Measurements from ENCODE around the gene RMND5B.

DNA sequence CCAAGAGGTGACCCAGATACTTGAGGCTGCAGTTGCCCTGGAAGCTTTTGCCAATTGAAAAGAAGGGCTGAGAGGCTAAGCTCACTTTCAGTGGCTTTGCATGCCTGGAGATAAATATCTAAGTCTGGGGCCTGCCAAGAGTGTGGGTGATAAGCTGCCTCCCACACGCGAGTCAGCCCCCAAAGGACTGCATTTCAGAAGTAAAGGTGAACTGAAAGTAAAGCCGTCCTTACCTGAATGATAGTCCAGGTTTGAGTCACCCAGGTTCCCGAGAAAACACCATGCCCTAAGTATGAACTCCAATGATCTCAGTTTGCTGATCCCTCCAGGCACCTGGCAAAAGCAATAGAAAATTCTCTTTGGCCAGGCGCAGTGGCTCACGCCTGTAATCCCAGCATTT, 40.0 kb upstream of the RMND5B start:
- TF ChIP-seq, protein P1, sequence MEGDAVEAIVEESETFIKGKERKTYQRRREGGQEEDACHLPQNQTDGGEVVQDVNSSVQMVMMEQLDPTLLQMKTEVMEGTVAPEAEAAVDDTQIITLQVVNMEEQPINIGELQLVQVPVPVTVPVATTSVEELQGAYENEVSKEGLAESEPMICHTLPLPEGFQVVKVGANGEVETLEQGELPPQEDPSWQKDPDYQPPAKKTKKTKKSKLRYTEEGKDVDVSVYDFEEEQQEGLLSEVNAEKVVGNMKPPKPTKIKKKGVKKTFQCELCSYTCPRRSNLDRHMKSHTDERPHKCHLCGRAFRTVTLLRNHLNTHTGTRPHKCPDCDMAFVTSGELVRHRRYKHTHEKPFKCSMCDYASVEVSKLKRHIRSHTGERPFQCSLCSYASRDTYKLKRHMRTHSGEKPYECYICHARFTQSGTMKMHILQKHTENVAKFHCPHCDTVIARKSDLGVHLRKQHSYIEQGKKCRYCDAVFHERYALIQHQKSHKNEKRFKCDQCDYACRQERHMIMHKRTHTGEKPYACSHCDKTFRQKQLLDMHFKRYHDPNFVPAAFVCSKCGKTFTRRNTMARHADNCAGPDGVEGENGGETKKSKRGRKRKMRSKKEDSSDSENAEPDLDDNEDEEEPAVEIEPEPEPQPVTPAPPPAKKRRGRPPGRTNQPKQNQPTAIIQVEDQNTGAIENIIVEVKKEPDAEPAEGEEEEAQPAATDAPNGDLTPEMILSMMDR (IDR thresholded peaks at IDR 0.05; ENCODE audit: poor library complexity, severe bottlenecking) = no peak
- TF ChIP-seq RAD21 (conservative IDR thresholded peaks at IDR 0.05) (no peak), SMC3 (conservative IDR thresholded peaks at IDR 0.05; ENCODE audit: poor library complexity) (no peak), POLR2AphosphoS5 (IDR thresholded peaks at IDR 0.05) (no peak), TAF1 (IDR thresholded peaks at IDR 0.05; ENCODE audit: low read depth) (no peak), EP300 (conservative IDR thresholded peaks at IDR 0.05; ENCODE audit: poor library complexity, severe bottlenecking) (no peak), REST (IDR thresholded peaks at IDR 0.05; ENCODE audit: borderline replicate concordance) (no peak), EZH2 (IDR thresholded peaks at IDR 0.05; ENCODE audit: borderline replicate concordance, insufficient read depth, low read length, poor library complexity, severe bottlenecking) (no peak), MXI1 (conservative IDR thresholded peaks at IDR 0.05; ENCODE audit: poor library complexity, severe bottlenecking) (no peak)

Data from neural cell (in vitro differentiated cells).